ENCODE results near the gene GRN. TPM values are rescaled to one million over a fixed set of nuclear protein-coding genes. Genes with fewer than 3 reads are reported as not detected.

The GRN gene
- total and polyA plus RNA-seq, 9 of the 15 experiments (the other 6 are each of a cell fraction or from before 2014, with no cell fraction given), result 5.4 to 75.3 (median 20.7) TPM

GRCh38 chr17:44334315-44334714 lies 10.8 kb upstream of the GRN start:
- no peaks in the 10 kb centered on the region for H3K79me2 ChIP-seq (ENCODE audit: control insufficient read depth, insufficient read depth, low read length)
- H3K27me3 ChIP-seq (ENCODE audit: control insufficient read depth in 2 of 2, insufficient read depth in 2 of 2, low read length in 2 of 2), result no peaks in the 10 kb centered on the region
- 11% methylated on average over 2 of the region's 2 CpGs for WGBS (ENCODE audit: insufficient coverage, low coverage, missing lambda C conversion rate)
- H2AFZ ChIP-seq (ENCODE audit: low read depth, low read length), result no peak overlapping the region
- H3K9ac ChIP-seq (ENCODE audit: insufficient read depth in 1 of 2, low read depth in 2 of 2, low read length in 2 of 2), result no peak overlapping the region; a peak in 1 of 4 replicates
- in situ Hi-C loops (cut with MboI) (loop anchor here (25.0 kb wide), 1 partner anchor 397 kb away; the partner anchor contains the start of gene PPY), intact Hi-C loops (cut with micrococcal nuclease) (no loop called here)
- no peak for ATAC-seq
- no peaks in the 10 kb centered on the region for H3K36me3 ChIP-seq (ENCODE audit: control insufficient read depth, insufficient read depth, low read length)
- CTCF ChIA-PET (ENCODE audit: low intra/inter-chr PET ratio), result interaction anchor here (0.7 kb wide), 1 partner anchor 117 kb away, joined by 3 read pairs; no protein-coding TSS in a partner anchor
- no peak overlapping the region for H3K27ac ChIP-seq (ENCODE audit: extremely low read depth, low read depth, low read length)
- POLR2A ChIA-PET, result interaction anchor here (0.9 to 1.0 kb wide), 2 partner anchors 18 to 127 kb away, joined by 3 to 6 read pairs; no protein-coding TSS in a partner anchor
- no peaks in the 10 kb centered on the region for H4K20me1 ChIP-seq (replicated peaks; ENCODE audit: control insufficient read depth, insufficient read depth, low read length)
- TF ChIP-seq ZNF3 (CRISPR knock-in tag; IDR thresholded peaks at IDR 0.05) (no peak), NONO (IDR thresholded peaks at IDR 0.05; ENCODE audit: low read depth in 2 of 2, low read length in 1 of 2) (no peak), RBM34 (IDR thresholded peaks at IDR 0.05; ENCODE audit: borderline replicate concordance, insufficient read depth, low read length) (no peak), NCOA6 (IDR thresholded peaks at IDR 0.05) (no peak), NFYB (IDR thresholded peaks at IDR 0.05; ENCODE audit: extremely low read depth, insufficient read length) (no peak), LCOR (CRISPR knock-in tag; IDR thresholded peaks at IDR 0.05) (no peak), ARNT (IDR thresholded peaks at IDR 0.05) (no peak), ZNF316 (IDR thresholded peaks at IDR 0.05) (no peak), RUNX1 (IDR thresholded peaks at IDR 0.05; ENCODE audit: low read depth) (no peak)
- TF ChIP-seq, protein P1, sequence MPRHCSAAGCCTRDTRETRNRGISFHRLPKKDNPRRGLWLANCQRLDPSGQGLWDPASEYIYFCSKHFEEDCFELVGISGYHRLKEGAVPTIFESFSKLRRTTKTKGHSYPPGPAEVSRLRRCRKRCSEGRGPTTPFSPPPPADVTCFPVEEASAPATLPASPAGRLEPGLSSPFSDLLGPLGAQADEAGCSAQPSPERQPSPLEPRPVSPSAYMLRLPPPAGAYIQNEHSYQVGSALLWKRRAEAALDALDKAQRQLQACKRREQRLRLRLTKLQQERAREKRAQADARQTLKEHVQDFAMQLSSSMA (CRISPR knock-in tag; IDR thresholded peaks at IDR 0.05), result no peak
- peaks cover 2 to 3% of the 10 kb centered on the region in 2 experiments; a peak in 4 of 5 replicates for H3K4me1 ChIP-seq (replicated peaks in 1 of 2; ENCODE audit: control insufficient read depth in 2 of 2, insufficient read depth in 2 of 2, low read length in 2 of 2)
- no TSS peak for BruUV-seq (replicated peaks)
- H3K4me3 ChIP-seq, result no peak overlapping the region
- no peaks in the 10 kb centered on the region for H3K9me3 ChIP-seq (replicated peaks; ENCODE audit: control insufficient read depth, insufficient read depth, low read depth, low read length)
- no peak for FAIRE-seq
- no peak overlapping the region for H3K4me2 ChIP-seq (ENCODE audit: insufficient read depth, low read length)
- no peaks in the 10 kb centered on the region for H3K9me1 ChIP-seq (ENCODE audit: control insufficient read depth, insufficient read depth, low read length)
- no peak for DNase-seq (ENCODE audit: extremely low read depth in 1 of 4, low spot score in 3 of 4)

Data from K562 (cell line).